ENCODE measurements around the gene TRIP12. TPM values are rescaled to one million over a fixed set of nuclear protein-coding genes. Genes with fewer than 3 reads are reported as not detected.

TRIP12 gene
- total RNA-seq, 1 donor from 2014 or later = 79.4 TPM

- H3K9me3 ChIP-seq = no peaks in the 10 kb centered on the region
- no peak for TF ChIP-seq CTCF (IDR thresholded peaks at IDR 0.05)
- intact Hi-C loops (cut with DNase I) = no loop called here
Observed at GRCh38 chr2:229955663-229956062, 33.9 kb upstream of the TRIP12 start.

DNA sequence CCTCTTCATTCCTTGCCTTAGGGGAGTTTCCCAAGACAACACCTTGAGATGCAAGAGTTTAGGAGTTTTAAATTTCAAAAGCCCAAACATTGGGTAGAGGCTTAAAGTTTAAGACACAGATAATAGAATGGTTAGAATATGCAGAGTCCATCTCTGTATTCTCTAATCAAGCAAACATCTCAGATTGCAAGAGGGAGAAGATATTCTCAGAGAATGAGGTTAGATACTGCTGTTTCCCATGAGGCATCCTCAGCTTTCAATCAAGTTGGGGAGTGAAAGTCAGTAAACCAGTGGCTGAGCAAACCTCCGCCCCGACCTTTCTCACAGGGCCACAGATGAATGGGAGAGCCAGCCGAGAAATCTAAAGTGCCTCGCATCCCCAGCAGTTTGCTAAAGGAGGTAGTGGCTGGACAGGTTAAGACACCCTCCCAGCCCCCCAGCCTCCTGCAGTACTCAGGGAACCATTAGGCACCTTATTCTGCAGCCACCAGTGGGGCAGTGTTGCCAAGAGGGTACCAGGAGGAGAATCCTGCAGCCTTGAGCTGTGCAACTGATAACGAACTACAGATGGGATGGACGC, 30.5 kb upstream of the TRIP12 start:
- no peak for DNase-seq (ENCODE audit: low spot score in 2 of 2)
- Histone ChIP-seq H3K4me3 (no peak overlapping the region), H3K27ac (no peak overlapping the region), H3K36me3 (no peaks in the 10 kb centered on the region), H3K4me1 (no peaks in the 10 kb centered on the region), H3K27me3 (no peaks in the 10 kb centered on the region), H3K9me3 (no peaks in the 10 kb centered on the region)
- TF ChIP-seq CTCF (IDR thresholded peaks at IDR 0.05) = no peak
- intact Hi-C loops (cut with DNase I) = no loop called here

More at GRCh38 chr2:229955663-229956062, 33.9 kb upstream of the TRIP12 start:
- no peaks in the 10 kb centered on the region for H3K27me3 ChIP-seq
- DNase-seq (ENCODE audit: low spot score in 2 of 2) = no peak
- no peak overlapping the region for H3K4me3 ChIP-seq
- no peak overlapping the region for H3K27ac ChIP-seq
- H3K4me1 ChIP-seq = no peaks in the 10 kb centered on the region
- no peaks in the 10 kb centered on the region for H3K36me3 ChIP-seq

- Histone ChIP-seq H3K4me1 (no peaks in the 10 kb centered on the region), H3K27ac (no peak overlapping the region), H3K9me3 (no peaks in the 10 kb centered on the region), H3K27me3 (no peaks in the 10 kb centered on the region), H3K4me3 (no peak overlapping the region), H3K36me3 (no peaks in the 10 kb centered on the region)
- DNase-seq (ENCODE audit: low spot score in 2 of 2) = no peak
- no peak for TF ChIP-seq CTCF (IDR thresholded peaks at IDR 0.05)
- intact Hi-C loops (cut with DNase I) = no loop called here
Observed at GRCh38 chr2:229947544-229947943, 25.7 kb upstream of the TRIP12 start.

- Histone ChIP-seq H3K36me3 (no peaks in the 10 kb centered on the region), H3K9me3 (no peaks in the 10 kb centered on the region), H3K4me3 (no peak overlapping the region), H3K27me3 (no peaks in the 10 kb centered on the region), H3K27ac (no peak overlapping the region), H3K4me1 (no peaks in the 10 kb centered on the region)
- intact Hi-C loops (cut with DNase I) = no loop called here
- TF ChIP-seq CTCF (IDR thresholded peaks at IDR 0.05) = no peak
- DNase-seq (ENCODE audit: low spot score in 2 of 2) = no peak
Observed at GRCh38 chr2:229945975-229946374, 24.2 kb upstream of the TRIP12 start.

DNA sequence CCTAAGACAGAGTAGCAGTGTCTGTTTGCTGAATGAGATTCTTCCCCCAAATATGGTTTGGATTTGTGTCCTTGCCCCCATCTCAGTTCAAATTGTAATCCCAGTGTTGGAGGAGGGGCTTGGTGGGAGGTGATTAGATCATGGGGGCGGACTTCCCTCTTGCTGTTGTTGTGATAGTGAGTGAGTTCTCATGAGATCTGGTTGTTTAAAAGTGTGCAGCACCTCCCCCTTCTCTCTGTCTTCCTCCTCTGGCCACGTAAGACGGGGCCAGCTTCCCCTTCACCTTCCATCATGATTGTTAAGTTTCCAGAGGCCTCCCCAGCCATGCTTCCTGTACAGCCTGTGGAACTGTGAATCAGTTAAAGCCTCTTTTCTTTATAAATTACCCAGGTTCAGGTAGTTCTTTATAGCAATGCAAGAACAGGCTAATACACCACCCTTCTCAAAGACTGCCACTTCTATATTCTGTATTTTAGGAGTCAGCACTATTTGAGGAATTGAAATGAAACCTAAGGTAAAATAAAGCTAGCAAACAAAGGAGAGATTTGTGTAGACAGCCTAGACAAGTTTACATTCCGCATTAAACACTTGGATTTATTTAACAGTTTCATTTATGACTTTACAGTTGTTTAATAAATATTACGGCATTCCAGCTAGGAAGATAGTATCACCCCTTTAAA, 22.1 kb upstream of the TRIP12 start:
- DNase-seq (ENCODE audit: low spot score in 2 of 2) = no peak
- H3K9me3 ChIP-seq = no peaks in the 10 kb centered on the region
- TF ChIP-seq CTCF (IDR thresholded peaks at IDR 0.05) = no peak
- H3K4me3 ChIP-seq = no peak overlapping the region
- H3K27me3 ChIP-seq = no peaks in the 10 kb centered on the region
- H3K36me3 ChIP-seq = no peaks in the 10 kb centered on the region
- H3K27ac ChIP-seq = no peak overlapping the region
- H3K4me1 ChIP-seq = no peaks in the 10 kb centered on the region
- intact Hi-C loops (cut with DNase I) = no loop called here
